ENCODE measurements around the gene GMPR. TPM values are rescaled to one million over a fixed set of nuclear protein-coding genes. Genes with fewer than 3 reads are reported as not detected.
A peak's percentile ranks its signal among the peaks of the same experiment; 100 is the strongest.

Gene GMPR
- total RNA-seq (2014; rRNA removed; shearing (Covaris generic)) = not detected in 2 replicates
- not detected in 2 replicates for total RNA-seq (2022)
- not detected for Bru-seq, nascent RNA
- percentile 7 among the genes with signal in this experiment for BruChase-seq, experiment 1, labeled RNA remaining after a 6-hour chase
- BruChase-seq, experiment 2, labeled RNA remaining after a 2-hour chase = percentile 9 among the genes with signal in this experiment
- long read RNA-seq = 0 reads

DNA sequence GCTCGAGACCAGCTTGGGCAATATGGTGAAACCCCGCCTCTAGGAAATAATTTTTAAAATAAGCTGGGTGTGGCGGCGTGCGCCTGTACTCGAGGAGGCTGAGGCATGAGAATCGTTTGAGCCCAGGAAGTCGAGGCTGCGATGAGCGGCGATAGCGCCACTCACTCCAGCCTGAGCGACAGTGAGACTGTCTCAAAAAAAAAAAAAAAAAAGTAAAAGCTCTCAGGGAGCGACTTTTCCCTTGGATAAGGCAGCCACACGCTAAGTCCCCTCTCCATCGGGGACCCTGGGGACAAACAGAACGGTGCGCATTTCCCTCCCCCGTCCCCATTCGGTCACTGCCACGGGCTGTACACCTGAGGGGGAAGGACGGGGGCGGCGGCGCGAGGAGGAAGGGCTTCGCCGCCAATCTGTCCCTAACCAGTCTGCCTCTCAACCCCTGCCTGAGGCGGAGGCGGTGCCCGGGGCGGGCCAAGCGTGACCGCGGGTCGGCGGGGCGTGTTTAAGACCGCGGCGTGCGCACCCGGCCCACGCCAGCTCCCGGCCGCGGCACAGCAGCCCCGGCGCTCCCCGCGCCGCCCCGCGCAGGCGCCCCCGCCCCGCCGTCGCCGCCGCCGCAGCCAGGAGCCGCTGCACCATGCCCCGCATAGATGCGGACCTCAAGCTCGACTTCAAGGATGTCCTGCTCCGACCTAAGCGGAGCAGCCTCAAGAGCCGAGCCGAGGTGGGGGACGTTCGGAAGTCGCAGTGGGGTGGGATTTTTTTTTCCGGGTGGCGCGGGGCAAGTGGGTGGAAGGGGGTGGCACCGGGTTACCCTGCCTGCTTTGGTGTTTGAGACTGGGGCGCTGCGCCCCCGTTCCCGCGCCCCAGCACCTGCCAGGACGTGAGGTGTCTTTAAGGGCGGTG, at the start of gene GMPR:
Gene GMPR, plus strand, starts transcription at position 531 of the 906 bp plus-strand sequence. Its CDS starts 107 bp downstream, at position 638.
- ChIA-PET CTCF (ENCODE audit: unreplicated experiment) (no interaction called here), POLR2A (no interaction called here)
- TF ChIP-seq EZH2phosphoT487 (IDR thresholded peaks at IDR 0.05; ENCODE audit: borderline replicate concordance, low read depth, low read length) = no peak
- no peak for TF ChIP-seq CTCF (conservative IDR thresholded peaks at IDR 0.05; ENCODE audit: low read length)
- no peaks in the 10 kb centered on the region for H3K36me3 ChIP-seq (ENCODE audit: insufficient read depth, low read length)
- peaks cover 5% of the 10 kb centered on the region for H3K4me1 ChIP-seq (ENCODE audit: insufficient read depth, low read length, poor library complexity, severe bottlenecking)
- intact Hi-C loops (cut with micrococcal nuclease; ENCODE audit: unreplicated experiment) = no loop called here
- no TSS peak for BruUV-seq (replicated peaks)
- H2AFZ ChIP-seq (ENCODE audit: low read length) = no peak within 1 kb of the TSS
- no peaks in the 10 kb centered on the region for H3K9me3 ChIP-seq (ENCODE audit: low read length)
- H3K4me3 ChIP-seq (ENCODE audit: low read depth, low read length, poor library complexity, severe bottlenecking) = no peak within 1 kb of the TSS
- H3K27ac ChIP-seq (ENCODE audit: low read depth, low read length, poor library complexity, severe bottlenecking) = no peak within 1 kb of the TSS
- no peaks in the 10 kb centered on the region for H4K20me1 ChIP-seq (ENCODE audit: insufficient read depth, low read length)
- no peaks in the 10 kb centered on the region for H3K79me2 ChIP-seq (ENCODE audit: insufficient read depth, low read depth, low read length)
- H3K9me2 ChIP-seq (ENCODE audit: insufficient read depth, low read length) = no peaks in the 10 kb centered on the region
- no peak within 1 kb of the TSS for H3K4me2 ChIP-seq (ENCODE audit: low read length)
- DNase-seq (ENCODE audit: low spot score) = no peak

DNA sequence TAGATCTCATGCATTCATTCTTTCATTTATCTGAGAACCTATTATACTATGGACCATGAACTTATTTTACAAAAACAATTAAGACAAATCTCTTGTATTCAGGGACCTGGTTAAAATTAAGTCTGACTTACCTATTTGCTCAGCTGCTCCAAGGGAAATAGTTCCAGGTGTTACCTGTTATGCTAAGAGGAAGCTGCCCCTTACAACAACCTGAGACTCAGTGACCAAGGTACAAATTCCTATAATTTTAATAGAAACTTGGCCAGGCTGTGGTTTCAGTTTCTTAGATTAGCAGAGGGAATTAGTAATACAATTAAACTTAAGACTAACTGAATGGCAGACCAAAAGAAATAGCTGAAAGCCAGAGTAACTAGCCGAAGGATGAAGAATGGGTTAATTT, 48.2 kb upstream of the GMPR start:
- CTCF ChIA-PET (ENCODE audit: unreplicated experiment) = no interaction called here
- H3K4me2 ChIP-seq (ENCODE audit: low read length) = no peak overlapping the region
- H3K79me2 ChIP-seq (ENCODE audit: insufficient read depth, low read depth, low read length) = no peaks in the 10 kb centered on the region
- no peak for DNase-seq (ENCODE audit: low spot score)
- POLR2A ChIA-PET = no interaction called here
- H3K9me3 ChIP-seq (ENCODE audit: low read length) = no peaks in the 10 kb centered on the region
- no peaks in the 10 kb centered on the region for H3K36me3 ChIP-seq (ENCODE audit: insufficient read depth, low read length)
- H3K27ac ChIP-seq (ENCODE audit: low read depth, low read length, poor library complexity, severe bottlenecking) = no peak overlapping the region
- H4K20me1 ChIP-seq (ENCODE audit: insufficient read depth, low read length) = no peaks in the 10 kb centered on the region
- BruUV-seq (replicated peaks) = no TSS peak
- H3K9me2 ChIP-seq (ENCODE audit: insufficient read depth, low read length) = no peaks in the 10 kb centered on the region
- no peak overlapping the region for H2AFZ ChIP-seq (ENCODE audit: low read length)
- TF ChIP-seq CTCF (conservative IDR thresholded peaks at IDR 0.05; ENCODE audit: low read length) (no peak), EZH2phosphoT487 (IDR thresholded peaks at IDR 0.05; ENCODE audit: borderline replicate concordance, low read depth, low read length) (no peak)
- H3K4me3 ChIP-seq (ENCODE audit: low read depth, low read length, poor library complexity, severe bottlenecking) = no peak overlapping the region
- H3K4me1 ChIP-seq (ENCODE audit: insufficient read depth, low read length, poor library complexity, severe bottlenecking) = no peaks in the 10 kb centered on the region
- intact Hi-C loops (cut with micrococcal nuclease; ENCODE audit: unreplicated experiment) = no loop called here

Measured in OCI-LY7 (cell line).